Type B pancreatic cell (in vitro differentiated cells): ENCODE data around the gene PRLR. TPM values are rescaled to one million over a fixed set of nuclear protein-coding genes. Genes with fewer than 3 reads are reported as not detected.

Experiments
- DNase-seq: peaks from one replicate; pipeline ENCODE4 v3.0.0; 2021; ENCODE audit warnings: mixed read lengths; ENCODE audit not compliant: unreplicated experiment; ENCODE audit errors: extremely low spot score
- H3K27ac Mint-ChIP-seq: 2 replicates; pipeline ENCODE4 v1.8.0; 2021; ENCODE audit warnings: mild to moderate bottlenecking, mixed read lengths
- H3K27me3 Mint-ChIP-seq: 2 replicates; pipeline ENCODE4 v1.8.0; 2021; ENCODE audit warnings: mixed read lengths
- H3K36me3 Mint-ChIP-seq: 2 replicates; pipeline ENCODE4 v1.8.0; 2021; ENCODE audit warnings: mixed read lengths
- H3K4me1 Mint-ChIP-seq: one replicate; pipeline ENCODE4 v1.8.0; 2021; ENCODE audit warnings: mixed read lengths; ENCODE audit not compliant: unreplicated experiment
- H3K4me3 Mint-ChIP-seq: 2 replicates; pipeline ENCODE4 v1.8.0; 2021; ENCODE audit warnings: mild to moderate bottlenecking, mixed read lengths
- H3K9me3 Mint-ChIP-seq: 2 replicates; pipeline ENCODE4 v1.8.0; 2021; ENCODE audit warnings: mixed read lengths
- total RNA-seq: library from RNA; stranded (reverse); gene quantifications from 2 replicates; pipeline ENCODE4 v1.2.1, GENCODE V29; 2021; ENCODE audit warnings: low replicate concordance
- TF ChIP-seq, protein P1 (sequence below): fragments of 200-600 bp; sonication (generic); conservative IDR thresholded peaks from 2 replicates; pipeline ENCODE4 v1.5.0; 2021; ENCODE audit warnings: antibody characterized with exemption, mild to moderate bottlenecking

The PRLR gene
- total RNA-seq, 1 donor from 2014 or later: 6.7 TPM

DNA sequence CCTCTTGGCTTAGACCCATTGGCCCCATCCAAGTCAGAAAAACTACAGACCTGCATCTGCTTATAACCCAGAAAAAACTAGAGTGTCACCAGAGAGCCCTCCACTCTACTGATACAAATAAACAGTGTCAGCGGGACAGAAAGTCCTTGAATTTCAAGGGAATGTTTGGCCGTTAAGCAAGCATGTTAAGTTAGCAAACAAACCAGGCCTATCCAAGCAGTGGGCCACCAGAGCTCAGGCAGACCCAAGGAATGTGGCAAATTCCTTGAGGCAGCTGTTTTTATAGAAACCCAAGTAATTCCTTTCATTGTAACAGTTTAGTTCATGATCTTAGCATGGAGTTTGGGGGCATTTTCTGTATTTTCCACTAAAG is 70.9 kb downstream of the PRLR start:
- Mint-ChIP-seq H3K36me3 (no peaks in the 10 kb centered on the region), H3K9me3 (no peaks in the 10 kb centered on the region), H3K27me3 (no peaks in the 10 kb centered on the region), H3K4me3 (no peak overlapping the region), H3K27ac (no peak overlapping the region), H3K4me1 (no peaks in the 10 kb centered on the region)
- DNase-seq: no peak
- TF ChIP-seq, protein P1, sequence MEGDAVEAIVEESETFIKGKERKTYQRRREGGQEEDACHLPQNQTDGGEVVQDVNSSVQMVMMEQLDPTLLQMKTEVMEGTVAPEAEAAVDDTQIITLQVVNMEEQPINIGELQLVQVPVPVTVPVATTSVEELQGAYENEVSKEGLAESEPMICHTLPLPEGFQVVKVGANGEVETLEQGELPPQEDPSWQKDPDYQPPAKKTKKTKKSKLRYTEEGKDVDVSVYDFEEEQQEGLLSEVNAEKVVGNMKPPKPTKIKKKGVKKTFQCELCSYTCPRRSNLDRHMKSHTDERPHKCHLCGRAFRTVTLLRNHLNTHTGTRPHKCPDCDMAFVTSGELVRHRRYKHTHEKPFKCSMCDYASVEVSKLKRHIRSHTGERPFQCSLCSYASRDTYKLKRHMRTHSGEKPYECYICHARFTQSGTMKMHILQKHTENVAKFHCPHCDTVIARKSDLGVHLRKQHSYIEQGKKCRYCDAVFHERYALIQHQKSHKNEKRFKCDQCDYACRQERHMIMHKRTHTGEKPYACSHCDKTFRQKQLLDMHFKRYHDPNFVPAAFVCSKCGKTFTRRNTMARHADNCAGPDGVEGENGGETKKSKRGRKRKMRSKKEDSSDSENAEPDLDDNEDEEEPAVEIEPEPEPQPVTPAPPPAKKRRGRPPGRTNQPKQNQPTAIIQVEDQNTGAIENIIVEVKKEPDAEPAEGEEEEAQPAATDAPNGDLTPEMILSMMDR: no peak

DNA sequence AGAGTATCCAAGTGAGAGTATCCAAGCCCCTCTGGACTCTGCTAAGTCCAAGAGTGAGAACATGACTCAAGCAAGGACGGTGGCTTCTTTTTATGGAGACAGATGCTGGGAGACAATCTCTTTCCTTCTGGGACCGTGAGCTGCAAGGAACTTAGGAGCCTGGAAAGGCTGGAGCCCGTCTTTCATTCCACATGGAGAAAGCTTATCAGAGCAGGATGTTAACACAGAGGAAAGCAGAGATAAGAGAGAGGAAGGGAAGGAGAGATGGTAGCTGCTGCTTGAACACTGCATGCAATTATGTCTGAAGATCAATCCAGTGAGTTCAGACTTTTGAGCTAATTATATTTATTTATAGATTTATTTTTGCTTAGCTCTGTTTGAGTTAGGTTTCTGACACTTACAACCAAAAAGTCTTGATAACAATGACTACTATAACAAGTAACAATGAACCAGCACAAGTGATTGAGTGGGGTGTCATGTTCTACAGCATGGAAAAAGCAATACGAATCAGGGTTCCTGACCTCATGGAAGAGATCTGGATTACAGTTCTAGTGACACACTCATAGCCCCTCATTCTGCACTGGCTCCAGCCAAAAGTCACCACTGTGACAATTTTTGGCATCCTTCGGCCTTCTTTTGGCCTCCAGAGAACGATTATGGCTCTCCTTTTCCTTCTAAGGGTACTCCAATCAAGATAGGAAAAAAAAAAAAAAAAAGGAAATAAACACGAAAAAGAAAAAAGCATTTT is 71.5 kb downstream of the PRLR start:
- no peaks in the 10 kb centered on the region for H3K9me3 Mint-ChIP-seq
- DNase-seq: no peak
- no peaks in the 10 kb centered on the region for H3K36me3 Mint-ChIP-seq
- H3K27ac Mint-ChIP-seq: no peak overlapping the region
- no peaks in the 10 kb centered on the region for H3K4me1 Mint-ChIP-seq
- TF ChIP-seq, protein P1: no peak
- H3K27me3 Mint-ChIP-seq: no peaks in the 10 kb centered on the region
- H3K4me3 Mint-ChIP-seq: no peak overlapping the region

DNA sequence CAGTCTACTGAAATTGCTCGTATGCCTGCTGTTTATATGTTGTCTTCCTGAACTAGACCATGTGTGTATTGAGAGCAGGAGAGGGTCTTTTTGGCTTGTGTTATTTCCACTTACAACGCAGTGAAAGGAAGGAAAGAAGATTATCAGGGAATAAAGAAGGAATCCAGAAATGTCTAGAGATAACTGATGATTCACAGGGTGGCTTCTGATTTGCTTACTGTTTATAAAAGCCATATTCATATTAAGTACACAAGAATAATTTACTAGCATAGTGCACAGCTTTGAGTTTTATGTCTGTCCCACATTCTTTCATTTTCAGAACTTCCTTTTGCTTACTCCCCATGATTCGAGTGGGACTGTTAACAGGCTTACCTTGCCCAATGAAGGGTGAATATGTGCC is 72.1 kb downstream of the PRLR start:
- H3K27me3 Mint-ChIP-seq: no peaks in the 10 kb centered on the region
- no peaks in the 10 kb centered on the region for H3K36me3 Mint-ChIP-seq
- no peaks in the 10 kb centered on the region for H3K9me3 Mint-ChIP-seq
- no peak for DNase-seq
- H3K4me1 Mint-ChIP-seq: no peaks in the 10 kb centered on the region
- no peak overlapping the region for H3K4me3 Mint-ChIP-seq
- TF ChIP-seq, protein P1: no peak
- H3K27ac Mint-ChIP-seq: no peak overlapping the region

DNA sequence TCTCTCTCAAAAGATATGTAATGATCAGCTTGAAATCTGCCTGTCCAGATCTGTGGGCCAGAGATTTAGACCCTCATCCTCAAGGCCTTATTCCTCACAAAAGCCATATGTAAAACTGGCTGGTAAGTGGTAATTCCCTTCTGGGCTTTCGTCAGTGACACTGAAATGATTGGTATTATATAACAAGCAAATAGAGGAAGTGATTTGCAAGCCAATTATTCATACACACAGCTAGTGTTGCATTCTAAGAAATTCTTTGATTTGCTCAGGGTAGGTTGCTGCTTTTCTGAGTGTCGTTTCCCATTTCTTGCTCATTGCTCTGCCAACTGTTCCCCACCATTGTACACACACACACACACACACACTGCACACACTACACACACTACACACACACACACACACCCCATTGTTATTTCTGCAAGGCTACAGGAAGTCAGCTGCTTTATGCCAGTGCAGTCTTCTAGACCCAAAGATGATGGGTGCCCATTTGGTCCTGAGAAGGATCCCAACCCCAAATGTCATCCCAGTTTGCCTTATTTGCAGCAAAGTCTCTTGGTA is 76.8 kb downstream of the PRLR start:
- no peaks in the 10 kb centered on the region for H3K9me3 Mint-ChIP-seq
- DNase-seq: no peak
- no peaks in the 10 kb centered on the region for H3K36me3 Mint-ChIP-seq
- no peaks in the 10 kb centered on the region for H3K27me3 Mint-ChIP-seq
- H3K4me1 Mint-ChIP-seq: no peaks in the 10 kb centered on the region
- no peak overlapping the region for H3K4me3 Mint-ChIP-seq
- TF ChIP-seq, protein P1: no peak
- H3K27ac Mint-ChIP-seq: no peak overlapping the region

DNA sequence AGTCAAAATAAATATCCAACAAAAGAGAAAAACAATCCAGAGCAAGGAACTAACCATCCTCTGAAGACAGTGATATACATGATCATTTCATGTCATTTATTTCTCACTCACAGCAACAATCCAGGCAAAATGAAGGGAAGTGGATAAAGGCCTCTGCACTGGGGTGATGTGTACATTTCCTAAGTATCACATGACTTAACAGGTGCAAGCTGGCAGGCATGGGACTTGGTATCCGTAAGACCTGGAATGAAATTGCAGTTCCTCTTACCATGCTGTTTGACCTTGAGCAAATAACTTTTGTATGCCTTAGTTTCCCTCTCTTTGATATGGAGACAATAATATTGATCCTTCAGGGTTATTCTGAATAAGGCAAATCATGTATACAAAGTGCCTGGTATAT is 77.6 kb downstream of the PRLR start:
- Mint-ChIP-seq H3K4me1 (no peaks in the 10 kb centered on the region), H3K4me3 (no peak overlapping the region), H3K27ac (no peak overlapping the region), H3K27me3 (no peaks in the 10 kb centered on the region), H3K36me3 (no peaks in the 10 kb centered on the region), H3K9me3 (no peaks in the 10 kb centered on the region)
- TF ChIP-seq, protein P1: no peak
- no peak for DNase-seq
